Stimulated activated naive CD8-positive, alpha-beta T cell treated with anti-CD3 and anti-CD28 coated beads, Interleukin-15, amount 100 ng/mL, for 72 hours (primary cell): Measurements from ENCODE around the gene SLC2A5.
"Not testable (repeated sequence)": the region's sequence is repeated elsewhere in the genome, so short reads cannot be mapped to it uniquely, and the experiment has no call there.

ENCODE experiments used
- ATAC-seq: fragments of 150-1000 bp; cut with Tn5 transposase; 2 replicates; pipeline ENCODE4 v1.10.0; 2021; ENCODE audit warnings: mild to moderate bottlenecking, moderate library complexity
- DNase-seq, 2 donors: peaks; one replicate each; pipeline ENCODE4 v3.0.0; 2021 to 2022
- H3K27ac Mint-ChIP-seq, 2 donors: one replicate each; pipeline ENCODE4 v1.8.0; 2022; ENCODE audit warnings: mild to moderate bottlenecking in 2 of 2, mixed read lengths in 2 of 2, moderate library complexity in 2 of 2
- H3K27me3 Mint-ChIP-seq: one replicate; pipeline ENCODE4 v1.8.0; 2022; ENCODE audit warnings: mixed read lengths
- H3K4me1 Mint-ChIP-seq: one replicate; pipeline ENCODE4 v1.8.0; 2022; ENCODE audit warnings: mild to moderate bottlenecking, mixed read lengths
- H3K4me3 Mint-ChIP-seq, 2 donors: one replicate each; pipeline ENCODE4 v1.8.0; 2022; ENCODE audit warnings: mild to moderate bottlenecking in 2 of 2, mixed read lengths in 2 of 2, moderate library complexity in 1 of 2
- H3K9me3 Mint-ChIP-seq, 2 donors: one replicate each; pipeline ENCODE4 v1.8.0; 2022; ENCODE audit warnings: mixed read lengths in 2 of 2

The SLC2A5 gene

GRCh38 chr1:9014475-9015375, 54.7 kb downstream of the SLC2A5 start:
- H3K27ac Mint-ChIP-seq = no peak overlapping the region
- H3K4me1 Mint-ChIP-seq = peaks cover 17% of the 10 kb centered on the region
- H3K4me3 Mint-ChIP-seq = no peak overlapping the region
- no peak for ATAC-seq
- no peak for DNase-seq
- no peaks in the 10 kb centered on the region for H3K9me3 Mint-ChIP-seq
- peaks cover 25% of the 10 kb centered on the region for H3K27me3 Mint-ChIP-seq

DNA sequence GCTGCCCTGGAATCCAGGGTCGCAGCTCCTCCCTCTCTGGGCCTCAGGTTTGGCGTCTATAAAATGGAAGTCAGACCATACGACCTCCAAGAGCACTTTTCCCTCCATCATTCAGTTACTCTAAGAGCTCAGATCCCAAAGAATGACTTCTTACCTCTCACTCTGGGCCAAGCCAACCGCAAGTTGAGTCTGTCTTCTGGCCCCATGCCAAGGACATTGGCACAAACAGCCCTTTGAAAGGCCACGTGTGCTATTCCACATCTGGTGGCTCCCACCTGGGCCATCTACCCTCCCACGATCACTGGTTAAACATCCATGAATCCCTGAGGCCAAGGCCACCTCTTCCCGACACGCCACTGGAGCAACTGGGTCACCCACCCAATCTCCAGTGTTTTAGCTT, 55.6 kb downstream of the SLC2A5 start:
- ATAC-seq (no peak), DNase-seq (no peak)
- H3K27me3 Mint-ChIP-seq = peaks cover 21% of the 10 kb centered on the region
- no peaks in the 10 kb centered on the region for H3K9me3 Mint-ChIP-seq
- H3K27ac Mint-ChIP-seq = no peak overlapping the region
- H3K4me1 Mint-ChIP-seq = peaks cover 17% of the 10 kb centered on the region
- H3K4me3 Mint-ChIP-seq = no peak overlapping the region

DNA sequence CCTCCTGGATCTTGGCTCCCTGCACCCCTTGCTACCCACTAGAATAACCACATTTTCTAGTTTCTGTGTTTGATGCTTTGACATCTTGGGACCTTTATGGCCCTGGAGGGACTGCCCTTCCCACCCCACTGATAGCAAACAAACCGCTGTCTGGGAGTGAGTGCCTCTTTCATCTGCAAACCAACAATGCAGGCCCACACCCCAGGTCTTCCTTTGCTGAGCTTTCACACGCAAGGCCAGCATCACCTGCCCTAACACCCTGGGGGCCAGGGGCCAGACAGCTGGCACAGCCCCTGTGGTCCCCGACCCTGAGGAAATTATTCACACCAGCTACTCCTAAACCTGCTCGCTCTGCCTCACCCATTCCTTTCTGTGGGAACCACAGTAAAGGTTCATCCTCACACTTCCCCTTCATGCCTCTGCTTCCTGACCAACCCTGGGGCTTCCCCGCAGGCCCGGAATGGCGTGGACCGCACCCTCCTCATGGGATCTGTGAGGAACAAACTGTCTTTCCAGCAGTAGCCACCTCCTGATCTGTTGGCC, 58.6 kb downstream of the SLC2A5 start:
- Mint-ChIP-seq H3K4me3 (no peak overlapping the region), H3K27ac (peak overlapping the region in 1 of 2 donors; percentile 84), H3K9me3 (no peaks in the 10 kb centered on the region), H3K27me3 (peaks cover 21% of the 10 kb centered on the region), H3K4me1 (peaks cover 23% of the 10 kb centered on the region)
- DNase-seq (no peak), ATAC-seq (no peak)

GRCh38 chr1:9009438-9010370, 59.7 kb downstream of the SLC2A5 start:
- peaks cover 30% of the 10 kb centered on the region for H3K4me1 Mint-ChIP-seq
- peak; percentile 16 to 48 for DNase-seq
- peaks cover 21% of the 10 kb centered on the region for H3K27me3 Mint-ChIP-seq
- no peak overlapping the region for H3K4me3 Mint-ChIP-seq
- no peak overlapping the region for H3K27ac Mint-ChIP-seq
- H3K9me3 Mint-ChIP-seq = no peaks in the 10 kb centered on the region
- peak; percentile 58 for ATAC-seq

DNA sequence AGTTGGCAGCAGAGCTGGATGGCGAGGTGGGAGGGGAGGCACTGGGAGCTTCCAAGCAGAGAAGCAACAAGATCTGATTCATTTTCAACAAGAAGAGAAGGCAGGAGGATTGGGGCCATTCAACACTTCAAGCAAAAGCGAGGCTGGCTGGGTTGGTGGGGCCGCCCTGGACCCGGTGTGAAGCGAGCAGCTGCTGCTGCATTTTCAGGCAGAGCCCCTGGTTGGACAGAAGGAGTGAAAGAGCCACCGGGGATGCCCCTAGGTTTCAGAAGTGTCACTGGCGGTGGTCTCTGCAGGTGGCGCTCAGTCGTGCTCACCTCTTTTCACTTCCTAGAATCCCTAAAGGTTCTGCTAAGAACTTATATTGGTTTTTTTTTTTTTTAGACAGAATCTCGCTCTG, 61.2 kb downstream of the SLC2A5 start:
- peaks cover 38% of the 10 kb centered on the region for H3K4me1 Mint-ChIP-seq
- peak overlapping the region in 1 of 2 donors; percentile 85 for H3K27ac Mint-ChIP-seq
- no peak overlapping the region for H3K4me3 Mint-ChIP-seq
- H3K9me3 Mint-ChIP-seq = no peaks in the 10 kb centered on the region
- ATAC-seq (no peak), DNase-seq (no peak)
- H3K27me3 Mint-ChIP-seq = peaks cover 14% of the 10 kb centered on the region

DNA sequence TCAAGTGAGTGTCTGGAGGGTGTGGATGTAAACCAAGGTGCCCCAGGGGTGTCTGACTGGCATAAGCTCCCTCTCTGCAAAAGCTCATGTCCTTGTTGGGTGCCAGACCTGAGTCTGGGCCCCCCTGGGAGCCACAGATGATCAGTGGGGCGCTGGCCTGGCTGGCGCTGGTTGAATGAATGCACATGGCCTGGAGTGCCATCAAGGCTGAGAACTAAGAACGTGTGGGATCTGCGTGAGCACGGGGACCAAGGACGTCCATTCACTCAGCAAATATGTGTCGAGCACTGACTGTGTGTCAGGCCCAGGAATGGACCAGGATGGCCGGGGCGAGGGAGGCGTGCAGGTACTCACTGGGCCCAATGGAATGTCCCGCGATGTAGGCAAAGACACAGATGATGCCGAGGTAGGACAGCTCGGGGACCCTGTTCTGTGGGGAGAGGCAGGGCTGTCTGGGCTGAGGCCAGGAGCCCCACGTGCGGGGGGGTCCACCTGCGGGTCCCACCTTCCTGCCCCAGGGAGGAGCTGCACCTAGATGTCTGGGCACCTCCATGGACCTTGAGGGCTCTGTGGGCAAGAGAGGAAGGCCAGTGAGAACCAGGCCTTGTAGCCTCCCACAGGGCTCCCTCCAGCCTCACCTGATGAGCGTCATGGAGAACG, 62.3 kb downstream of the SLC2A5 start:
- Mint-ChIP-seq H3K4me1 (peaks cover 38% of the 10 kb centered on the region), H3K27me3 (peaks cover 14% of the 10 kb centered on the region), H3K4me3 (no peak overlapping the region), H3K9me3 (no peaks in the 10 kb centered on the region), H3K27ac (peak overlapping the region in 1 of 2 donors; percentile 35)
- ATAC-seq = no peak
- no peak for DNase-seq

DNA sequence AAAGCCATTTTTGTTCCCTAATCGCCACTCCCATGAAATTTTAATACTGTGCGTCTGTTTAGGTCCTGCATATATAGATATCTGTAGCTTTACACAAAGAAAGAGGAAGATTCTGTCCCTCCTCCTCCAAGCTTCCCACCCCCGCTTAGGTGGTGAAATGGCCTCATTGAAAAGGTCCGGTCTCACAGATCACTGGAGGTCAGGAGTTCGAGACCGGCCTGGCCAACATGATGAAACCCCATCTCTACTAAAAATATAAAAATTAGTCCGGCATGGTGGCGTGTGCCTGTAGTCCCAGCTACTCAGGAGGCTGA, 64.1 kb downstream of the SLC2A5 start:
- ATAC-seq = no peak
- H3K9me3 Mint-ChIP-seq = no peaks in the 10 kb centered on the region
- H3K4me3 Mint-ChIP-seq = no peak overlapping the region
- no peak overlapping the region for H3K27ac Mint-ChIP-seq
- peaks cover 2% of the 10 kb centered on the region for H3K27me3 Mint-ChIP-seq
- no peak for DNase-seq
- H3K4me1 Mint-ChIP-seq = peaks cover 28% of the 10 kb centered on the region

DNA sequence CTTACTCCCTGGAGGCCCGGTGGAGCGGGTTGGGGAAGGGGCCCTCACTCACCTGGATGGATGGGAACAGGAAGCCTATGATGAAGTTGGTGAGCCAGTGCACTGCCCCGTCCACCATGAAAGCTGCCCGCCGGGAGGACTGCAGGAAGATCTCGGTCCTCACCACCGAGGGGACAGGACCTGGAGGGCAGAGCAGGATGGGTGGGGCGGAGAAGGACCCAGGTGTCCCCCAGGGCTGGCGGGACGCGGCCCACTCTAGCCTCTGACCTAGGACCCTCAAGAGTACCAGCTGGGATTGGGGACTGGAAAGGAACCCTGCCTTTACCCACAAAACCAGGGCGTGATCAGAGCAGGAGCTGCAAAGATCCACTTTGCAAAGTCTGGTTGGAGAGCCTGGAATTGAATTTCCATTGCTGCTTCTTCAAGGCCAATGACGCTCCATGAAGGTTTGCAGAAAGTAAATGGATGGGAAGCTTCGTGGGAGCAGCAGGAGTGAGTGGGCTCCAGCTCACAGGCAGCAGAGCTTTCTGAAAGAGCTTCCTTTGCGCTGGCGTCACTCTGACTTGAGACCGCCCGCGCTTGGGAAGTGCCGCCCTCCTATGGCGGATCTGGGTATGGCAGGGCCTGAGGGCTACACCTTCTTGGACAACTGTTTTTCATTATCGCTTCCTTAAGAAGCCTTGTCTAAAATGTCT, 64.6 kb downstream of the SLC2A5 start:
- peak overlapping the region; percentile 64 to 76 for H3K4me3 Mint-ChIP-seq
- DNase-seq (peak; percentile 86 to 87), ATAC-seq (peak; percentile 93)
- peaks cover 23% of the 10 kb centered on the region for H3K4me1 Mint-ChIP-seq
- H3K27me3 Mint-ChIP-seq = no peaks in the 10 kb centered on the region
- no peak overlapping the region for H3K27ac Mint-ChIP-seq
- H3K9me3 Mint-ChIP-seq = no peaks in the 10 kb centered on the region

DNA sequence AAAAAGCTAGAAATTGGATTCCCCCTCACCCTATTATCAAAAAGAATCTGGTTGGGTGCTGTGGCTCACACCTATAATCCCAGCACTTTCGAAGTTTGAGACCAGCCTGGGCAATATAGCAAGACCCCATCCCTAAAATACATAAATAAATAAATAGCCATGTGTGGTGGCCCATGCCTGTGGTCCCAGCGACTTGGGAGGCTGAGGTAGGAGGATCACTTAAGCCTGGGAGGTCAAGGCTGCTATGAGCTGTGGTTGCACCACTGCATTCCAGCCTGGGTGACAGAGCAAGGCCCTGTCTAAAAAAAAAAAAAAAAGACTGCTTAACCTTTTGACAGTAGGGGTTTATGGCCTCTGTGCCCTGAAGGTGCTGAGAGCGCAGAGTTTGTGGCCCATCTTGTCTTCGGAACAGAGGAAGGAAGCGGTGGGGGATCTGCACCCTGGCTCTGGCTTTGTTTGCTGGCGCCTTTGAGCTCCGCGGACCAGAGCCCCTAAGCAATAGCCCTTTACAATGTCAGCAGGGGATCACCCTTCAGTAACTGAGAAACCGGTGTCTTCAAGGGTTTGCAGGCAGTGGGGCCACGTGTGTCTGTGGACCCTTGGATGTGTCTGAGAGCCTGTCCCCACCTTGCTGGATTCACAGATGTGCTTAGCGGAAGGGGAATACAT, 65.3 kb downstream of the SLC2A5 start:
- peak in 1 of 2 donors; percentile 20 for DNase-seq
- Mint-ChIP-seq H3K27ac (peak overlapping the region in 1 of 2 donors; percentile 19), H3K9me3 (no peaks in the 10 kb centered on the region), H3K4me1 (peaks cover 21% of the 10 kb centered on the region), H3K27me3 (no peaks in the 10 kb centered on the region), H3K4me3 (peak overlapping the region; percentile 64 to 76)
- ATAC-seq = peak; percentile 44

DNA sequence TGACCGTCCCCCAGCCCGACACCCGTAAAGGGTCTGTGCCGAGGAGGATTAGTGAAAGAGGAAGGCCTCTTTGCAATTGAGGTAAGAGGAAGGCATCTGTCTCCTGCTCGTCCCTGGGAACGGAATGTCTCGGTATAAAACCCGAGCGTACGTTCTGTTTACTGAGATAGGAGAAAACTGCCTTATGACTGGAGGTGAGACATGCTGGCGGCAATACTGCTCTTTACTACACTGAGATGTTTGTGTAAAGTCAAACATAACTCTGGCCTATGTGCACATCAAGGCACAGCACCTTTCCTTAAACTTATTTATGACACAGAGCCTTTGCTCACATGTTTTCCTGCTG, 67.2 kb downstream of the SLC2A5 start:
- not testable (repeated sequence) for ATAC-seq

DNA sequence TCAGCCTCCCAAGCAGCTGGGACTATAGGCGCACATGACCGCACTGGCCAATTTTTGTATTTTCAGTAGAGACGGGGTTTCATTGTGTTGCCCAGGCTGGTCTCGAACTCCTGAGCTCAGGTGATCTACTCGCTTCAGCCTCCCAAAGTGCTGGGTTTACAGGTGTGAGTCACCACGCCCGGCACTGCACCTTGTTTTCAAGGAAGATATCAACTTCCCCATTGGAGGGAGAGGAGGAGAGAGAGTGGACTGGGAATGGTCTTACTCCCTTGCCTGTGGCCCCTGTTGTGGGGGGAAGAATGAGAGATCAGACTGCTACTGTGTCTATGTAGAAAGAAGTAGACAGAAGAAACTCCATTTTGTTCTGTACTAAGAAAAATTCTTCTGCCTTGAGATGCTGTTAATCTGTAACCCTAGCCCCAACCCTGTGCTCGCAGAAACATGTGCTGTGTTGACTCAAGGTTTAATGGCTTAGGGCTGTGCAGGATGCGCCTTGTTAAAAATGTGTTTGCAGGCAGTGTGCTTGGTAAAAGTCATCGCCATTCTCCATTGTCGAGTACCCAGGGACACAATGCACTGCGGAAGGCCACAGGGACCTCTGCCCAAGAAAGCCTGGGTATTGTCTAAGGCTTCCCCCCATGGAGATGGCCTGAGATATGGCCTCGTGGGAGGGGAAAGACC, 67.8 kb downstream of the SLC2A5 start:
- not testable (repeated sequence) for ATAC-seq, H3K4me3 Mint-ChIP-seq, DNase-seq, H3K27me3 Mint-ChIP-seq, H3K9me3 Mint-ChIP-seq, H3K27ac Mint-ChIP-seq
- peaks cover 15% of the 10 kb centered on the region for H3K4me1 Mint-ChIP-seq

More for the DNA sequence above, 67.2 kb downstream of the SLC2A5 start:
- H3K4me3 Mint-ChIP-seq, DNase-seq, H3K9me3 Mint-ChIP-seq, H3K27me3 Mint-ChIP-seq, H3K27ac Mint-ChIP-seq: not testable (repeated sequence)
- peaks cover 15% of the 10 kb centered on the region for H3K4me1 Mint-ChIP-seq

DNA sequence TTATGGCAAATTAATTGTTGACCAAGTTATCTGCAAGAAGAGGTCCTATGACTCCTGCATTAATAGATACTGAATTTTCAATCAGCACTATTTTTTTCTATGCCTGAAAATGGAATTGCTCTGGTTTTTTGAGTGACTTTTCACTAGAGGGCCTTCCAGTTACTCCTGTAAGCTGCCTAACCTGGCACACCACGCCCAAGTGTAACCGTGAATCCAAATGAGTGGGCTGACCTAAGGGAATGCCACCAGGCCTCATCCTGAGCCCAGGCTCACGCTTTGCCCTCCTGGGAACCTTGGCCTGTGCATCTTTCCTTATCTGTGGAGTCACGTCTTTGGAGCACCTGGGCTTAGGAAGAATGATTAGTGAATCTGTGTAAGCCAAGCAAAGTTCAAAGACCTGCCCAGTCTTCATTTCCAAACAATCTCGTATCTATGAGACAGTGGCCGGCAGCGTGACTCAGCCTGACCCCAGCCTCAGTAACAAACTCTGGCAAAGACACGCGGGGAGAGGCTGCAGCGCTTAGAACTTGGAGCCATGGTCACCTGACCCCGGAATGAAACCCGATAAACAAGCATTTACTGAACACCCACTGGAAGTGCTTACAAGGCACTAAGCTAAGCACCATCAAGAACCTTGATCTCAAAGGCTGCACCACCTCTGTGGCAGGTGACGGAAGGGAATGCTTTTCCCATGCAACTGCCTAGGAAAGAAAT, 75.3 kb downstream of the SLC2A5 start:
- not testable (repeated sequence) for H3K4me3 Mint-ChIP-seq, ATAC-seq, DNase-seq, H3K27ac Mint-ChIP-seq, H3K27me3 Mint-ChIP-seq
- peaks cover 17% of the 10 kb centered on the region for H3K4me1 Mint-ChIP-seq
- peaks cover 10 to 11% of the 10 kb centered on the region in 2 donors for H3K9me3 Mint-ChIP-seq

GRCh38 chr1:8992936-8993687, 76.3 kb downstream of the SLC2A5 start:
- H3K4me3 Mint-ChIP-seq = no peak overlapping the region
- H3K9me3 Mint-ChIP-seq = peaks cover 10 to 11% of the 10 kb centered on the region in 2 donors
- ATAC-seq (no peak), DNase-seq (no peak)
- H3K27me3 Mint-ChIP-seq = no peaks in the 10 kb centered on the region
- no peak overlapping the region for H3K27ac Mint-ChIP-seq
- peaks cover 20% of the 10 kb centered on the region for H3K4me1 Mint-ChIP-seq
